HepG2 (cell line): ENCODE results near the gene FNDC3B. TPM values are rescaled to one million over a fixed set of nuclear protein-coding genes. Genes with fewer than 3 reads are reported as not detected.

Source experiments
- ATF7-NPFF ChIP-seq: sonication (generic); formaldehyde crosslinking; IDR thresholded peaks from 2 replicates; pipeline ENCODE4 v1.8.1; 2023; ENCODE audit warnings: mild to moderate bottlenecking, low read depth, missing genetic modification reagents, moderate library complexity
- FOXA1 ChIP-seq, 2 experiments: fragments of 450-650 bp in 1 of 2; sonication (generic) in 1 of 2; formaldehyde crosslinking in 1 of 2; IDR thresholded peaks; 2 replicates each; pipeline versions ENCODE4 v1.4.0 to v1.6.1; 2016 to 2020; ENCODE audit warnings: missing genetic modification reagents in 1 of 2
- GATAD2A ChIP-seq: IDR thresholded peaks from 2 replicates; pipeline ENCODE4 v1.6.1; 2016
- HCFC1 ChIP-seq: fragments of 150-350 bp; IDR thresholded peaks from 2 replicates; pipeline ENCODE4 v1.6.1; 2014; ENCODE audit warnings: low read depth, low read length
- HNF4G ChIP-seq, 2 experiments: sonication (generic) in 1 of 2; formaldehyde crosslinking in 1 of 2; IDR thresholded peaks; 2 replicates each; pipeline versions ENCODE4 v1.4.0 to v1.6.1; 2011 to 2020; ENCODE audit warnings: borderline replicate concordance in 2 of 2, low read depth in 2 of 2, mild to moderate bottlenecking in 2 of 2, low read length in 1 of 2, missing genetic modification reagents in 1 of 2, moderate library complexity in 1 of 2
- HOXA3 ChIP-seq: sonication (generic); formaldehyde crosslinking; IDR thresholded peaks from 2 replicates; pipeline ENCODE4 v1.5.0; 2020; ENCODE audit warnings: missing genetic modification reagents
- KLF12 ChIP-seq: sonication (generic); formaldehyde crosslinking; IDR thresholded peaks from 2 replicates; pipeline ENCODE4 v1.4.0; 2020; ENCODE audit warnings: missing genetic modification reagents, borderline replicate concordance
- MATR3 ChIP-seq: sonication (generic); formaldehyde crosslinking; IDR thresholded peaks from 2 replicates; pipeline ENCODE4 v1.4.0; 2020; ENCODE audit warnings: missing genetic modification reagents
- MZF1 ChIP-seq: sonication (generic); formaldehyde crosslinking; IDR thresholded peaks from 2 replicates; pipeline ENCODE4 v1.8.1; 2023; ENCODE audit warnings: mild to moderate bottlenecking, missing genetic modification reagents, borderline replicate concordance
- SMC3 ChIP-seq: IDR thresholded peaks from 2 replicates; pipeline ENCODE4 v1.6.1; 2011; ENCODE audit warnings: low read length, improper control_type of control experiment
- SP5 ChIP-seq: IDR thresholded peaks from 2 replicates; pipeline ENCODE4 v1.6.1; 2016; ENCODE audit warnings: low read depth, borderline replicate concordance
- SPEN ChIP-seq: sonication (generic); formaldehyde crosslinking; IDR thresholded peaks from 2 replicates; pipeline ENCODE4 v1.5.1; 2020; ENCODE audit warnings: low read depth, mild to moderate bottlenecking, missing genetic modification reagents
- ZMYM3 ChIP-seq: sonication (generic); formaldehyde crosslinking; IDR thresholded peaks from 2 replicates; pipeline ENCODE4 v1.5.1; 2020; ENCODE audit warnings: mild to moderate bottlenecking, missing genetic modification reagents
- ZNF329 ChIP-seq: sonication (generic); formaldehyde crosslinking; IDR thresholded peaks from 2 replicates; pipeline ENCODE4 v1.9.0; 2021; ENCODE audit warnings: low read depth, mild to moderate bottlenecking, missing genetic modification reagents
- ZNF747 ChIP-seq: sonication (generic); formaldehyde crosslinking; IDR thresholded peaks from 2 replicates; pipeline ENCODE4 v1.8.1; 2023; ENCODE audit warnings: missing genetic modification reagents, mild to moderate bottlenecking, borderline replicate concordance
- ZNF781 ChIP-seq: sonication (generic); formaldehyde crosslinking; IDR thresholded peaks from 2 replicates; pipeline ENCODE4 v1.5.1; 2020; ENCODE audit warnings: borderline replicate concordance, mild to moderate bottlenecking, missing genetic modification reagents; ENCODE audit errors: not compliant biosample characterization
- ZSCAN30 ChIP-seq: sonication (generic); formaldehyde crosslinking; IDR thresholded peaks from 2 replicates; pipeline ENCODE4 v1.5.0; 2020; ENCODE audit warnings: mild to moderate bottlenecking, missing genetic modification reagents
- polyA plus RNA-seq, 8 experiments: library from polyadenylated mRNA; depleted of rRNA in 3 of 8; stranded (reverse) in 7 of 8; unstranded in 1 of 8; fragments of >200 nt; fragmentation: Illumina TruSeq in 4 of 8; extraction: Trizol in 4 of 8; gene quantifications; 2 replicates each; pipeline versions ENCODE4 v1.2.1 to v1.2.3, GENCODE V29; 2011 to 2016; ENCODE audit warnings: low read depth in 4 of 8, missing spikeins in 1 of 8, mixed read lengths in 1 of 8; ENCODE audit not compliant: insufficient read depth in 1 of 8
- total RNA-seq, 5 experiments: library from RNA; depleted of rRNA; stranded (reverse); fragments of >200 nt; fragmentation: Illumina TruSeq; extraction: Trizol; gene quantifications; 2 replicates each; pipeline ENCODE4 v1.2.3, GENCODE V29; 2016; ENCODE audit warnings: low read depth in 1 of 5
- TF ChIP-seq, protein P1 (sequence below): sonication (generic); formaldehyde crosslinking; IDR thresholded peaks from 2 replicates; pipeline ENCODE4 v1.4.0; 2020; ENCODE audit warnings: missing genetic modification reagents, mild to moderate bottlenecking, borderline replicate concordance
- TF ChIP-seq, protein P2 (sequence below): IDR thresholded peaks from 2 replicates; pipeline ENCODE4 v1.6.1; 2016; ENCODE audit warnings: missing compliant biosample characterization, missing genetic modification reagents, borderline replicate concordance
- TF ChIP-seq, protein P3 (sequence below): IDR thresholded peaks from 2 replicates; pipeline ENCODE4 v1.6.1; 2012; ENCODE audit warnings: low read depth, low read length, improper control_type of control experiment
- TF ChIP-seq, protein P4 (sequence below): sonication (generic); formaldehyde crosslinking; IDR thresholded peaks from 2 replicates; pipeline ENCODE4 v1.8.0; 2022; ENCODE audit warnings: missing genetic modification reagents, mild to moderate bottlenecking, inconsistent platforms, borderline replicate concordance

FNDC3B gene
- total and polyA plus RNA-seq, 2 of the 13 experiments (the other 11 are each of a cell fraction or from before 2014, with no cell fraction given) = 74.8 to 103 TPM

DNA sequence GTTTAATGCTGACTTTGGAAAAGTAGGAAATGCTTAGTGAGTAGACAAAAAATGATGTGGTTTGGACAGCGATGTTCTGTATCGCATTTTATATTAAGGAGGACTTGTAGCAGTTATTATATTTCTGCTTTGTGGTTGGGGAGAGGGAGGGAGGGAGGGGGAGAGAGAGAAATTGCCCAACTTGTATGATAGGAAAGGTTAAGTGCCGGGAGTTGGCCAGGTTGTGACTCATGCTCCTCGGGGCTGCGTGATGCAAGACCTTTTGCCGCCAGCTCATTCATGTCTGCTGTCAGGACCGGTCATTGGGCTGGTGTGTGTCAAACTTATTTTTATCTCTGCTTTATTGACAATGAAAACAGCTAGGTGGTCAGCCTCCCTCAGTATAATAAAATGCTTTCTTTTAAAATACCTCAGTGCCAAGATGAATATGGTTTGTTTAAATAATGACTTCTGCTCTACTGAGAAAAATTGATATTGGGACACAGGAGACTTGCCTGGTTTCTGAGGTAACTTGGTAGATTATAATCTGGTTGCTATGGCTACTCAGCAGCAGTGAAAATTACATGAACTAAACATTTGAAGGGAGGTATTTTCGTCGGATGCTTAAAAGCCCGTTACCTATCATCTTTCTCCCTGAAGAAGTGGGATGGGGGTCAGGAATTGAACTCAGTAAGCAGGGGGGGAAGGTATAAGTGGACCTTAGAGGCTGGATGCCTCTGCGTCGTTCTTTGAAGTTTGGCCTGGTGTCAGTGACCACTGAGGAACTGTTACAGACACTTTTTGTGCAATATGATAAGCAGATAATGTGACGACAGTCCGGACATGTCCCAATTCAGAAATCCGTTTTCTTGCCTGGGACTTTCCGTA, 90.7 kb downstream of the FNDC3B start (continued):
- no peak for TF ChIP-seq ZNF747 (CRISPR knock-in tag)
- TF ChIP-seq, protein P1, sequence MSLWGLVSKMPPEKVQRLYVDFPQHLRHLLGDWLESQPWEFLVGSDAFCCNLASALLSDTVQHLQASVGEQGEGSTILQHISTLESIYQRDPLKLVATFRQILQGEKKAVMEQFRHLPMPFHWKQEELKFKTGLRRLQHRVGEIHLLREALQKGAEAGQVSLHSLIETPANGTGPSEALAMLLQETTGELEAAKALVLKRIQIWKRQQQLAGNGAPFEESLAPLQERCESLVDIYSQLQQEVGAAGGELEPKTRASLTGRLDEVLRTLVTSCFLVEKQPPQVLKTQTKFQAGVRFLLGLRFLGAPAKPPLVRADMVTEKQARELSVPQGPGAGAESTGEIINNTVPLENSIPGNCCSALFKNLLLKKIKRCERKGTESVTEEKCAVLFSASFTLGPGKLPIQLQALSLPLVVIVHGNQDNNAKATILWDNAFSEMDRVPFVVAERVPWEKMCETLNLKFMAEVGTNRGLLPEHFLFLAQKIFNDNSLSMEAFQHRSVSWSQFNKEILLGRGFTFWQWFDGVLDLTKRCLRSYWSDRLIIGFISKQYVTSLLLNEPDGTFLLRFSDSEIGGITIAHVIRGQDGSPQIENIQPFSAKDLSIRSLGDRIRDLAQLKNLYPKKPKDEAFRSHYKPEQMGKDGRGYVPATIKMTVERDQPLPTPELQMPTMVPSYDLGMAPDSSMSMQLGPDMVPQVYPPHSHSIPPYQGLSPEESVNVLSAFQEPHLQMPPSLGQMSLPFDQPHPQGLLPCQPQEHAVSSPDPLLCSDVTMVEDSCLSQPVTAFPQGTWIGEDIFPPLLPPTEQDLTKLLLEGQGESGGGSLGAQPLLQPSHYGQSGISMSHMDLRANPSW = no peak; the same call in 1 of the 2 replicates
- TF ChIP-seq HNF4G (IDR thresholded peaks at IDR 0.05; ENCODE audit: borderline replicate concordance, low read depth, low read length) = peak; percentile 74; the same call in 1 of the 2 replicates
- TF ChIP-seq HNF4G (CRISPR knock-in tag; IDR thresholded peaks at IDR 0.05; ENCODE audit: borderline replicate concordance, low read depth) = no peak
- peak; percentile 26; the same call in 1 of the 2 replicates for TF ChIP-seq SMC3
- no peak for TF ChIP-seq KLF12 (CRISPR knock-in tag)
- TF ChIP-seq, protein P2, sequence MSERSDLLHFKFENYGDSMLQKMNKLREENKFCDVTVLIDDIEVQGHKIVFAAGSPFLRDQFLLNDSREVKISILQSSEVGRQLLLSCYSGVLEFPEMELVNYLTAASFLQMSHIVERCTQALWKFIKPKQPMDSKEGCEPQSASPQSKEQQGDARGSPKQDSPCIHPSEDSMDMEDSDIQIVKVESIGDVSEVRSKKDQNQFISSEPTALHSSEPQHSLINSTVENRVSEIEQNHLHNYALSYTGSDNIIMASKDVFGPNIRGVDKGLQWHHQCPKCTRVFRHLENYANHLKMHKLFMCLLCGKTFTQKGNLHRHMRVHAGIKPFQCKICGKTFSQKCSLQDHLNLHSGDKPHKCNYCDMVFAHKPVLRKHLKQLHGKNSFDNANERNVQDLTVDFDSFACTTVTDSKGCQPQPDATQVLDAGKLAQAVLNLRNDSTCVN (CRISPR knock-in tag) = no peak
- TF ChIP-seq HCFC1 = no peak
- TF ChIP-seq ZNF781 (CRISPR knock-in tag) = no peak
- peak; percentile 24; the same call in 1 of the 2 replicates for TF ChIP-seq SPEN (CRISPR knock-in tag)
- TF ChIP-seq, protein P3, sequence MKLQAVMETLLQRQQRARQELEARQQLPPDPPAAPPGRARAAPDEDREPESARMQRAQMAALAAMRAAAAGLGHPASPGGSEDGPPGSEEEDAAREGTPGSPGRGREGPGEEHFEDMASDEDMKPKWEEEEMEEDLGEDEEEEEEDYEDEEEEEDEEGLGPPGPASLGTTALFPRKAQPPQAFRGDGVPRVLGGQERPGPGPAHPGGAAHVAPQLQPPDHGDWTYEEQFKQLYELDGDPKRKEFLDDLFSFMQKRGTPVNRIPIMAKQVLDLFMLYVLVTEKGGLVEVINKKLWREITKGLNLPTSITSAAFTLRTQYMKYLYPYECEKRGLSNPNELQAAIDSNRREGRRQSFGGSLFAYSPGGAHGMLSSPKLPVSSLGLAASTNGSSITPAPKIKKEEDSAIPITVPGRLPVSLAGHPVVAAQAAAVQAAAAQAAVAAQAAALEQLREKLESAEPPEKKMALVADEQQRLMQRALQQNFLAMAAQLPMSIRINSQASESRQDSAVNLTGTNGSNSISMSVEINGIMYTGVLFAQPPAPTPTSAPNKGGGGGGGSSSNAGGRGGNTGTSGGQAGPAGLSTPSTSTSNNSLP = peak; percentile 73
- TF ChIP-seq ZSCAN30 (CRISPR knock-in tag) = no peak
- peak; percentile 52; the same call in 1 of the 2 replicates for TF ChIP-seq HOXA3 (CRISPR knock-in tag)
- peak; percentile 89 for TF ChIP-seq GATAD2A (CRISPR knock-in tag)
- TF ChIP-seq, protein P4, sequence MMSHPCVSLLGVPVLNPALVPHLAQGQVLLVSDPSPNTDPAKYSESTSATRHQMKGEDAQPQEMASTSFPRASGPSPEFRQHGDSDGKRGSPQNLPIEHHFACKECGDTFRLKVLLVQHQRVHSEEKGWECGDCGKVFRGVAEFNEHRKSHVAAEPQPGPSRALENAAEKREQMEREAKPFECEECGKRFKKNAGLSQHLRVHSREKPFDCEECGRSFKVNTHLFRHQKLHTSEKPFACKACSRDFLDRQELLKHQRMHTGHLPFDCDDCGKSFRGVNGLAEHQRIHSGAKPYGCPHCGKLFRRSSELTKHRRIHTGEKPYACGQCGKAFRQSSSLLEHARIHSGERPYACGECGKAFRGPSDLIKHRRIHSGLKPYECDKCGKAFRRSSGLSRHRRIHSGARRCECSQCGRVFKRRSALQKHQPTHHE (CRISPR knock-in tag) = no peak
- no peak for TF ChIP-seq FOXA1 (IDR thresholded peaks at IDR 0.05)
- TF ChIP-seq FOXA1 (CRISPR knock-in tag; IDR thresholded peaks at IDR 0.05) = peak; percentile 69
- no peak; the same call in 1 of the 2 replicates for TF ChIP-seq ATF7-NPFF (CRISPR knock-in tag)
- TF ChIP-seq MATR3 (CRISPR knock-in tag) = no peak
- TF ChIP-seq ZMYM3 (CRISPR knock-in tag) = no peak
- no peak for TF ChIP-seq SP5 (CRISPR knock-in tag)
- TF ChIP-seq MZF1 = no peak
- no peak for TF ChIP-seq ZNF329
